HG03060 (cell line): Measurements from ENCODE around the gene LRRC70.

Experiments
- ATAC-seq: cut with Tn5 transposase; IDR thresholded peaks from one replicate; pipeline ENCODE4 v1.9.1; 2021; ENCODE audit warnings: low read depth, moderate number of reproducible peaks; ENCODE audit not compliant: unreplicated experiment

The LRRC70 gene

DNA sequence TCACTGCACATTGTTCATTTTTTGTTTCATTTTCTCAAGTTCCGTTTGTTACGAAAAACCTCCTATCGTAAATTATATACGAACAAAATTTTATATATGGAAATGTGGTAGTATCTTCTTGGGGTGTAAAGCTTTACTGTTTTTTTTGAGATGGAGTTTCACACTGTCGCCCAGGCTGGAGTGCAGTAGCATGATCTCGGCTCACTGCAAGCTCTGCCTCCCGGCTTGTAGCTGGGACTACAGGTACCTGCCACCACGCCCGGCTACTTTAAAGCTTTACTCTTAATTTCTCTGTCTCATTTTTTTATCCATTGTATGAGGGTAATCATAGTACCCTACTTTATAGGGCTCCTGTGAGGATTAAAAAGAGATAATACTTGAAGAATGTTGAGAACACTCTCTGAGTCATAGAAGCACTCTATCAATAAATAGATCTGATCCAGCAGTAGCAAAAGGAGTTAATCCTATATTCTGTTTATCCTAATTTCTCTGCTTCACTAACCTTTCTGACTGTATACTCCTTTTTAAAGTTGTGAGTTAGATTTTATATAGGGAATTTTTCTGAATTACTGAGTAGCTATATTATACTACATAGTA, 5.6 kb upstream of the LRRC70 start:
- no peak for ATAC-seq

DNA sequence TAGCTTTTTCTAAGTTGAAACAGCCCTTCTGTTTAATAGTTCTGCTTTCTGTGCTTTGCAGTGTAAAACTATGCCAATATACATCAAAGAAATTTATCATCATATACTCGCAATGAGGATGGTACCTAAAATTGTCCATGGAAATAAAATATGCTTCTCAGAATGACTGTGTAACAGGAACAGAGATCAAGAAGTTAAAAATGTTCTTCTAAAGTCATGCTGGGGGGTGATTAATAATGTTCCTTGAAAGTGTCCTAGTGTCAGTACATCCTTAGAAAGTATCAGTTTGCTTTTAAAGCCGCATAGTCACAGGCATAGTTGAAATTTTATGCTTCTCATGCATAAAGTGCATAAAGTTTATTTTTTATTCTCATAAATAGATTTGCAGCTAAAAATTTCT, 4.0 kb upstream of the LRRC70 start:
- ATAC-seq = no peak

DNA sequence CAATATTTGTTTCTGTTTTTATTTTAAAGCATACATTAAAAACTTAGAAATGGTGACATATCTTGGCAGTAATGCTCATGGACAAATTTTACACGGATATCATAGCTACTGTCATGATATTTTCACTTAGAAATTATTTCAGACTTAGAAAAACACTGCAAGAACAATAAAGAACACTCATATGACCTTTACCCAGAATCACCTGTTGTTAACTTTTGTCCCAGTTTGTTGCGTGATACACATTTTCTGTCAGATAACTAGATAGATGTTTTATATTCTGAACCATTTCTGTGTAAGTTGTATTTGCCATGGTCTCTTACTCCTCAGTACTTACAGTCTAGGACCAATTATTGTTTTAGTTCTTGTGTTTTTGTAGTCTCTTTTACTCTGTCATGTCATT, 3.6 kb upstream of the LRRC70 start:
- ATAC-seq = no peak

DNA sequence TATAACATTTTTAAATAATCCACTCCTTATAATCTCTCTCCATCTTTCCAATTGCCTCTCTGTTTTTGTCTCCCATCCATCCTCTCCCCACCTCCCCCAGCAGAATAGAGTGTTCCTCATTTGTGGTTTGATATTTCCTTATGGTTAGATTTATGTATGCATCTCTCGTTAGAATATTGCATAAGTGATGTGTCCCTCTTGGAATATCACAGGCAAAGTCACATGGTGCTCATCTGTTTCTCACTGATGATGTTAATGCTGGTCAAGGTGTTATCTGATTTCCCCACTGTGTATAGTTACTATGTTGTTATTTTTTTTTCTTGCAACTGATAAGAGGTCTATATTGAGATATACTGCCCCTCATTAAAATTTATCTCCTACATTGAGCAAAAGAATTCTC, 3.1 kb upstream of the LRRC70 start:
- ATAC-seq = no peak

DNA sequence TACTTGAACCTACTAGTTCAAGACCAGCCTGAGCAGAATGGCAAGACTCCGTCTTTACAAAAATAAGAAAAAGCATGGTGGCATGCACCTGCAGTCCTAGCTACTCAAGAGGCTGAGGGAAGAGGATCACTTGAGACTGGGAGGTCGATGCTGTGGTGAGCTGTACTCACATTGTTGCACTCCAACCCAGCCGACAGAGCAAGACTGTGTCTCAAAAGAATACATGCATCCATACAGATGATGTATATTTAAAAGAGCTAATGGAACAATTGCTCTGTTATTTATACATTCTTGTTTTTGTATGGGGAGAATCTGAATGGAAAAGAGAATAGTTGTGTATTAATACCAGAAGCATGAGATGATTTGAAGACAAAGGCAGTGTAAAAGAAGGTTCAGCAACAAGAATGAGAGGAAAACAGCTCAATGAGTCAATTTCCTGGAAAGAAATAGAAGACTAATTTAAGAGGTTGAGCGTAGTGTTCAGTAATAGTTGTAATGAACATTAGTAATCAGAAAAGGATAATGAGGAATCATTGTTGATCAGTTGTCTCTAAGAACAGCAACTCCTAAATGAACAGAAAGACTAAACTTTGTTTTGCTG, 1.9 kb upstream of the LRRC70 start:
- ATAC-seq = no peak

DNA sequence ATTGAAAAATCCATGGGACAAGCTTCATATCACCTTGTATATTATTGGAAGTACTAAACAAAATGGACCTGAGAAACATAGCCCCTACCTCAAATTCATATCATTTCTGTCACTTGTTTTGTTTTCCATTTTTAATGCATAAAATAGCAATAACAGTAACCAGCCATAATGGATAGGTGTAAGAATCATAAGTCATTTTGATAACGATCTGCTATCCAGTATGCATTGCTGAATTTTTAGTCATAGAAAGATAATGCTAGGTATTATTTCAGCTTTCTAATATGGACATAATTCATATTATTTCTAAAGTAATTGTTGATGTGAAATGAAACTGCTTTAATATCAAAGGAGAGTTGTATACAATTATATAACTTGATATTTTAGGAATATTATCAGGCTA, 1.1 kb upstream of the LRRC70 start:
- no peak for ATAC-seq

DNA sequence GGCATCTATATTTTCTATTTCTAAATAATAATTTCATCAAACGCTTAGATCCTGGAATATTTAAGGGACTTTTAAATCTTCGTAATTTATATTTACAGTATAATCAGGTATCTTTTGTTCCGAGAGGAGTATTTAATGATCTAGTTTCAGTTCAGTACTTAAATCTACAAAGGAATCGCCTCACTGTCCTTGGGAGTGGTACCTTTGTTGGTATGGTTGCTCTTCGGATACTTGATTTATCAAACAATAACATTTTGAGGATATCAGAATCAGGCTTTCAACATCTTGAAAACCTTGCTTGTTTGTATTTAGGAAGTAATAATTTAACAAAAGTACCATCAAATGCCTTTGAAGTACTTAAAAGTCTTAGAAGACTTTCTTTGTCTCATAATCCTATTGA, 1.1 kb downstream of the LRRC70 start:
- no peak for ATAC-seq

DNA sequence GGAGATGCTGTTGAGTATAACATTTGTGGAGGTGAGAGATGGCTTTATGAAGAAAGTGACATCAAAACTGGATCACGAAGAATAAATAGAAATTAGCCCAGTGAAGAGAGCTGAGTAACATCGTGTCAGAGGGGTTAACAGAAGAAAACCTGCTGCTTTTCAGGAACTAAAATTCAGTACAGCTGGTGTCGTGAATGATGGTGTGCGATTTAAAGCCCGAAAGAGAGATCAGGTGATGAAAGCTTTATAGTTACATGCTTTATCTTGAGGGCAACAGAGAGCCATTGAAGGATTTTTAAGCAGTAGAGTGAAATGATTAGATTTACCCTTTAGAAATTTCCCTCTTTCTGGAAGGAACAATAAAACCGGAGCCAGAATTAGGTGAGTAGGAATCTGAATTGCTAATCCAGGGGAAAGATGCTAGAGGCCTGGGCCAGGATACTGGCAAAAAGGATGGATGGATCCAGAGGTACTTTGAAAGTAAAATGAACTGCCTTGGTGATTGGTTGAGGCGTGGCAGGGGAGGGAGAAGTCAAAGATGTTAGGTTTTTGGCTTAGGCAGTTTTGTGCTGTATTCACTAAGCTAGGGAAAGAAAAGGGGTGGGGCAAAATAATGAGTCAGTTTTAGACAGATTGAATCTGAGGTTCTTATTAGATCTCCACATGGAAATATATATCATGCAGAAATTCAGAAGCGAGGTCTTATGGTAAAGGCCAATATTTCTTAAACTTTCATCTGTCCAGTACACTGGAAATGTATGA, 3.4 kb downstream of the LRRC70 start:
- ATAC-seq = no peak

DNA sequence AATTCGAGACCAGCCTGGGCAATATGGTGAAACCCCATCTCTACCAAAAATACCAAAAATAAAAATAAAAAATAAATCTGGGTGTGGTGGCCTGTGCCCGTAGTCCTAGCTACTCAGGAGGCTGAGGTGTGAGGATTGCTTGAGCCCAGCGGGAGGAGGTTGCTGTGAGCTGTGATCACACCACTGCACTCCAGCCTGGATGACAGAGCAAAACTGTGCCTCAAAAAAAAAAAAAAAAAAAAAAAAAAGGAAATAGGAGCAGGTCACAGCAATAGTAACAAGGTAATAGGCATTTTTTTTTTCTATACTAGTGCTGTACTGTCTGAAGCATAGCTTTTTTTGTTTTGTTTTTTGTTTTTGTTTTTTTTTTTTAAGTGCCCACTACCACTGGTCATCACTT, 5.8 kb downstream of the LRRC70 start:
- ATAC-seq = no peak

DNA sequence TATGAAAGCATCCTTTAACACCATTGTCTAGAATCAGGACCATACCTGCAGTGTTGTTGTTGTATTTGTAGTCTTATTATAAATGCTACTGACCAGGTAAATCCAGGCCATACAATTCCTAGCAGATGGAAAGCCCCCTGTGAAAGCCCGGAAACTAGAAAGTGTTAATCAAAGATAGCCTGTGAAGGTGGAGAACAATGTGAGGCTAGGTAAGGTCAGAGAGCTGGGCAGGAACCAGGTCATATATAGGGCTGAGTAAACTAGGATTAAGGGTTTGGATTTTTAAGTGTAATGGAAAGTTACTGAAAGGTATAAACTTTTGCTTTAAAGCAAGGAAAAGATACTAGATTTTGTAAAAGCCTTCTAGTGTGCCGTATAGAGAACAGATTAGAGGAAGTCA, 6.7 kb downstream of the LRRC70 start:
- no peak for ATAC-seq

DNA sequence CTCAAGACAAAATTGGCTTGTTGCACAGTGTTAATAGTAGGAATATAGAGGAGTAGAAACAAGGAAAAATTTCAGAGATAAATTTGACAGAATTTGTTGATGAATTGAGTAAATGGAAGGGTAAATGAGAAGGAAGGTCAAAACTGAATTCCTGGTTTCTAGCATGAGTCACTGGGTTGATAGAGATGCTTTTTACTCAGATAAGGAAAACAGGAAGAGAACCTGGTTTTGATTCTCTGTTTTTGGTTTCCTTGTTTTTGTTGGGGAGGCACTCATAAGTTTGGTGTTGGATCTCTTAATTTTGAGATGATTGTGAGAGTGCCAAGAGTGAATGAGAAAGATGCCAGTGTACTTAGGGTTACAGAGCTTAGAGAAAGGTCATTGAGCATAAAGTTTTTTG, 7.1 kb downstream of the LRRC70 start:
- ATAC-seq = no peak

DNA sequence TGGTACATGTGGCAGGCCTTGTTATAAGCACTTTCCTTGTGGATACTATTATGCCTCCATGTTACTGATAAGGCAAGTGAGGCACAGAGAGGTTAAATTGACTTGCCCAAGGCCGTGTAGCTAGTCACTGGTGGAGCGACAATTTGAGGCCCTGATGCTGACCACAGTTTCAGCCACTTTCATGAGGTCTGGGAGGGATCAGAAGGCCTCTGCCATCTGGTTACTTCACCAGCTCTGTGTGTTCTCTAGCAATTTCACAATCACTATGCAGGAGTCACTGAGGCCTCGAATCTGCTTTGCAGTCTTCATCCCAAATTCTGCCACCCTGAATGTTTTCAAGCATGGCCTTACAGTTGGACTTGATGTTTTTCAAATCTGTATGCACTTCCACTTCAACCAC, 9.1 kb downstream of the LRRC70 start:
- ATAC-seq = no peak

DNA sequence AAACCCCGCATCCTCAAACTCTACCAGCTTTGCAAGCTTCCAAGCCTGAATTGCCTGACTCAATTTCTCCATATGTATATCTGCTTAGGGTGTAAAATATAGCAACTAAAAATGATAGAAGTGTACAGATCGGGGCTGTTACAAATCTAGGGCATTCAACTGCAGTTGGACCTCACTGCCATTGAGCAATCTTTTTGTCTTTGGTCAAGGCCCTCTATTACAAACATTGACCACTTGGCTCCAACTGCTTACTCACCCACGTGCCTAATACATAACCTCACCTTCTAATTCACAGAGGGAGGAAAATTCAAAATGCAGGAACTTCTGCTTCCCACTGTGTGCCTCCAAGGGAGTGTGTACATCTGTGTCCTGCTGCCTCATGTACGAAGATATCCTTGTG, 10.0 kb downstream of the LRRC70 start:
- no peak for ATAC-seq

DNA sequence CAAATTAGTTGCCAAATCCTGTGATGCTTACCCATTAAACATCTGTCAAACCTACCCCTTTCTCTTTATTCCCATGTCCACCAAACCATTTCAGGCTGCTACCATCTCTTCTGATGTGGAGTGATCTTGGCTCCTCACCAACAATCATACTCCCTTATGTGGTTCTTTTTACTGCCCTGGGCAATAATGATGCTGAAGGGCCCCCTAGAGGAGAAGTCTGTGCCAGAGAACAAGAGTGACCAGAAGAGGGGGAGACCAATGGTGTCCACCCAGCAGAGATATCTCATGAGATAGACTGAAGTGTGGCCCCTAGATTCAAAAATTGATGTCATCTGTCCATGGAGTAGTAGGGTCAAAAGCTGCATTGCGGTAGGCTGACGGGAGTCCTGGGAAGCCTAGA, 10.9 kb downstream of the LRRC70 start:
- ATAC-seq = no peak

DNA sequence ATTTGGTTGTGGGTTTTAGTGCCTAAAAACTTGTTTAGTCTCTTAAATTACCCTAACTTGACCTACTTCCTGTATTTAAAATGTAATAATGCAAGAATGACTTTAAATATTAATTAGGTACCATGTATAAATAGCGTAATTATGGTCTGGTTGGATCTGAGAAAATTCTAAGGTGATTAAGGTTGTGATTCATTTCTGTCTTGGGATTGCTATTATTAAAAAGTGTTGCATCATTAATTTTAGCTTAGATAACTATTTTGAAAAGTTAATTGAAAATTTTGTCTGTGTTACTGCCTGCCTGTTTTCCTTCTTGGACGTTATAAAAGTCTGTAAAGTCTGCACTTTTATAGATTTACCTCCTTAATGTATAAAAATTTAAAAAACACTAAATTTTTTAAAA, 11.8 kb downstream of the LRRC70 start:
- ATAC-seq = no peak

DNA sequence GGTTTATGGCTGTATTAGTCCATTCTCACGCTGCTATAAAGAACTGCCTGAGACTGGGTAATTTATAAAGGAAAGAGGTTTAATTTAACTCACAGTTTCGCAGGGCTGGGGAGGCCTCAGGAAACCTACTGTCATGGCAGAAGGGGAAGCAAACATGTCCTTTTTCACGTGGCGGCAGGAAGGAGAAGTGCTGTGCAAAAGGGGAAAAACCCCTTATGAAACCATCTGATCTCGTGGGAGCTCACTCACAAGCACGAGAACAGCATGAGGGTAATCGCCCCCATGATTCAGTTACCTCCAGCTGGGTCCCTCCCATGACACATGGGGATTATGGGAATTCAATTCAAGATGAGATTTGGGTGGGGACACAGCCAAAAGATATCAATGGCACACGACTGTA, 13.9 kb downstream of the LRRC70 start:
- ATAC-seq = no peak

DNA sequence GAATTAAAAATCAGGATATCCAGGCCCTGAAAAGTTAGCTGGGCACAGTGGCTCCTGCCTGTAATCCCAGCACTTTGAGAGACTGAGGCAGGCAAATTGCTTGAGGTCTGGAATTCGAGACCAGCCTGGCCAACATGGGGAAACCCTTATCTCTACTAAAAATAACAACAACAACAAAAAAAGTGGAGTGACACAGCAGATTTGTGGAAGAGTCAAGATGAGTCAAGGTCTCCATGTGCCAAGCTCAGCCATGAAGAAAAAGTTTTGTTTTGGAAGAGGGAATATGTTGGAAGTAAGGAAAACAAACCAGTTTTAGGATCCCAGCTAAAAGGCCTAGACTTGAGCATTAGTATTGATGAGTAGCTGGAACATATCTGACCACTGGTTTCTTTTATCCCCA, 14.7 kb downstream of the LRRC70 start:
- ATAC-seq = no peak

DNA sequence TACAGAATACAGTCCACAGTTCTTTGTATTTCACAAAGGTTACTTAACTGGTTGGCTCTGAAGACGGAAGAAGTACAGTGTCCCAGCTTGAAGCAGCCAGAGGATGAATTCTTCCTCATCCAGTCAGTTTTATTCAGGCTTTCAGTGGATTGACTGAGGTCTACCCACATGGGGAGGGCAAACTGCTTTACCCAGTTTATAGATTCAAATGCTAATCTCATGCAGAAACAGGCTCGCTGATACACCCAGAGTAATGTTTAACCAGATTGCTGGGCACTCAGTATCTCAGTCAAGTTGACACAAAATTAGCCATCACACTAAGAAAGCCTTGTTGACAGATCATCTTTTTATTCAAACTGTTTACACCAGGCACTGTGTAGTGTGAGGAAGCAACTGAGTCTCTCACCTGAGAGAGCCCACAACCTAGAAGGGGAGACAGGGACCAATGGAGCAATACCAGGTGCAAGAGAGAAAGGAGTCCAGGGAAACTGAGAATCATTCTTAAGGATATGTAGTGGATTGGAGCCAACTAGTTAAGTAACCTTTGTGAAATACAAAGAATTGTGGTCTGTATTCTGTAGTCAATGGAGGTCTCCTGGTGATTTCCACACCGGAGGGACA, 15.9 kb downstream of the LRRC70 start:
- no peak for ATAC-seq

DNA sequence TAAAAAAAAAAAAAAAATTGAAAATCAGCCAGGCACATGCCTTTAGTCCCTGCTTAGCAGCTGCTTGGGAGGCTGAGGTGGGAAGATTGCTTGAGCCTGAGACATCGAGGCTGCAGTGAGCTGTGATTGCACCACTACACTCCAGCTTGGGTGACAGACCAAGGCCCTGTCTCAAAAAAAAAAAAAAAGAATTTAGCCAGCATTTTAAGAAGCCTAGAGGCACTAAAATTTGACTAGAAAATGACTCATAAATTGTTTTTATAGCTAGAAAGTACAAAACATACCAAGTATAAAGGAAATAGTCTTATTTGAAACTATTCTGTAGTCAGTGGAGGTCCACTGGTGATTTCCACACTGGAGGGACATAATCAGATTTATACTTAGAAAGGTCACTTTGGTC, 17.5 kb downstream of the LRRC70 start:
- no peak for ATAC-seq

DNA sequence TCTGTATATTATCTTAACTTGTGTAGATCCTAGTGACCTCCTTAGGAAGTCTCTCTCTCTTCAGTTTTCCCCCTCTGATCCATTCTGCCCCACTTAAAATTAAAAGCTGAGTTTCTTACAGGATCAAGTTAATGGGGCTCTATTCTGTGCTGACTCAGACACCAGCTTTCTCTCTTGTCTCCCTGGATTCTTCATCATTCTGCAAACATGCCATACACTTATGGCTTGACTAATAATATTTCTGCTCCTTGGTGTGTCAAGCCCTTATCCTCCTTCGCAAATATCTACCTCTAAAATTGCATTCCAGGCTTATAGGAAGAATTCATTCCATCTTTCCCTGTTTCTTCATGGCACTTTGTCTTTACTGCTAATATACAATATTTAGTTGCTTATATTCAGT, 18.1 kb downstream of the LRRC70 start:
- ATAC-seq = no peak

DNA sequence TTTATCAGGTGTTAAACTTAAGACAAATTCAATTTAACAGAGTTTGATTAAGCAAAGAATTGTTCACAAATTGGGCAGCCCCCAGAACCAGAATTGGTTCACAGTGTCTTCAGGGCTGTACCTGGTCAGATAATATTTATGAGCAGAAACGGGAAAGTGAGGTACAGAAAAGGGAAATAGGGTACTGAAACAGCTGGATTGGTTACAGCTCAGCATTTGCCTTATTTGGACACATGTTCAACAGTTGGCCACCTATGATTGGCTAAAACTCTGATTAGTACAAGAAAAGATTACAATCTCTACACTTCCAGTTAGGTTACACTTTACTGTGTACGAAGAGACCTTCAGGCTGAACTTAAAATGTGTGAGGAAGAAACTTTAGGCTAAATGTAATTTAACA, 18.7 kb downstream of the LRRC70 start:
- ATAC-seq = no peak
